SK-N-SH (cell line): ENCODE data around the gene RALY. TPM values are rescaled to one million over a fixed set of nuclear protein-coding genes. Genes with fewer than 3 reads are reported as not detected.

Experiments used
- CTCF ChIA-PET: fragments of 300-600, 350-600 bp; formaldehyde crosslinking; extraction: SDS; loops from one replicate; lab custom pipeline; 2021; lab: Yijun Ruan, JAX
- POLR2A ChIA-PET: fragments of 350-600 bp; sonication (Branson Sonifier 250); formaldehyde crosslinking; extraction: SDS; loops from one replicate; lab custom pipeline; 2020; ENCODE audit warnings: antibody characterized with exemption, inconsistent platforms; lab: Yijun Ruan, JAX
- DNase-seq: peaks from one replicate; pipeline ENCODE4 v3.0.0; 2012
- H2AFZ ChIP-seq: fragments of 200-600 bp; sonication (generic); 2 replicates; pipeline ENCODE4 v1.8.1; 2016; ENCODE audit warnings: antibody characterized with exemption, mild to moderate bottlenecking, low read depth
- H3F3A ChIP-seq: fragments of 200-600 bp; sonication (generic); replicated peaks from 2 replicates; pipeline ENCODE3; 2016; ENCODE audit warnings: antibody characterized with exemption, mild to moderate bottlenecking; ENCODE audit not compliant: insufficient read depth
- H3K27ac ChIP-seq, 2 experiments: fragments of 200-500 bp in 1 of 2; fragments of 200-600 bp in 1 of 2; sonication (Bioruptor generic) in 1 of 2; sonication (generic), shearing (Covaris generic) in 1 of 2; 2 replicates each; pipeline versions ENCODE4 v1.5.1 to v1.6.1; 2014 to 2016; ENCODE audit warnings: low read depth in 2 of 2, inconsistent platforms in 1 of 2, low read length in 1 of 2, mild to moderate bottlenecking in 1 of 2, mixed read lengths in 1 of 2
- H3K27me3 ChIP-seq: fragments of 200-600 bp; sonication (generic), shearing (Covaris generic); 2 replicates; pipeline ENCODE4 v1.6.1; 2016; ENCODE audit warnings: mixed run types; ENCODE audit not compliant: insufficient read depth
- H3K36me3 ChIP-seq, 2 experiments: fragments of 200-500 bp in 1 of 2; fragments of 200-600 bp in 1 of 2; sonication (Bioruptor generic) in 1 of 2; sonication (generic) in 1 of 2; replicated peaks in 1 of 2; 2 replicates each; pipeline versions ENCODE3 to v1.5.1; 2014 to 2016; ENCODE audit warnings: low read length in 1 of 2, mild to moderate bottlenecking in 1 of 2; ENCODE audit not compliant: insufficient read depth in 2 of 2, control insufficient read depth in 1 of 2
- H3K4me1 ChIP-seq, 2 experiments: fragments of 200-500 bp in 1 of 2; fragments of 200-600 bp in 1 of 2; sonication (Bioruptor generic) in 1 of 2; sonication (generic), shearing (Covaris generic) in 1 of 2; 2 replicates each; pipeline versions ENCODE4 v1.5.1 to v1.6.1; 2014 to 2016; ENCODE audit warnings: low read depth in 1 of 2, low read length in 1 of 2, mixed run types in 1 of 2; ENCODE audit not compliant: insufficient read depth in 2 of 2, control insufficient read depth in 1 of 2
- H3K4me2 ChIP-seq: fragments of 200-600 bp; sonication (generic), shearing (Covaris generic); 2 replicates; pipeline ENCODE4 v1.6.1; 2017; ENCODE audit warnings: mixed run types
- H3K4me3 ChIP-seq, 2 experiments: fragments of 200-500 bp in 1 of 2; fragments of 200-600 bp in 1 of 2; sonication (Bioruptor generic) in 1 of 2; sonication (generic), shearing (Covaris generic) in 1 of 2; 2 replicates each; pipeline versions ENCODE4 v1.5.1 to v1.8.1; 2014 to 2016; ENCODE audit warnings: low read depth in 2 of 2, inconsistent platforms in 1 of 2, low read length in 1 of 2, mild to moderate bottlenecking in 1 of 2, mixed read lengths in 1 of 2, moderate library complexity in 1 of 2
- H3K79me2 ChIP-seq: fragments of 200-600 bp; sonication (generic); 2 replicates; pipeline ENCODE4 v1.8.1; 2017; ENCODE audit warnings: mild to moderate bottlenecking; ENCODE audit not compliant: insufficient read depth
- H3K9ac ChIP-seq: fragments of 200-600 bp; sonication (generic); 2 replicates; pipeline ENCODE4 v1.6.1; 2017; ENCODE audit warnings: mixed run types
- H3K9me2 ChIP-seq: fragments of 200-600 bp; sonication (generic); 2 replicates; pipeline ENCODE4 v1.6.1; 2017; ENCODE audit warnings: mixed run types
- H3K9me3 ChIP-seq: fragments of 200-600 bp; sonication (generic); 2 replicates; pipeline ENCODE4 v1.6.1; 2017; ENCODE audit warnings: mixed run types, mild to moderate bottlenecking, moderate library complexity
- H4K20me1 ChIP-seq: fragments of 200-600 bp; sonication (generic); 2 replicates; pipeline ENCODE4 v1.6.1; 2017; ENCODE audit warnings: mild to moderate bottlenecking, mixed run types; ENCODE audit not compliant: insufficient read depth
- CHD2 ChIP-seq: fragments of 150-350 bp; IDR thresholded peaks from 2 replicates; pipeline ENCODE4 v1.6.1; 2018; ENCODE audit warnings: low read length; ENCODE audit not compliant: partially characterized antibody
- CTCF ChIP-seq: fragments of 200-600 bp; sonication (generic); IDR thresholded peaks from 2 replicates; pipeline ENCODE4 v1.6.1; 2017; ENCODE audit warnings: antibody characterized with exemption, mild to moderate bottlenecking, moderate library complexity
- ELF1 ChIP-seq: IDR thresholded peaks from 2 replicates; pipeline ENCODE4 v1.4.0; 2012
- EP300 ChIP-seq, 2 experiments: IDR thresholded peaks; 2 replicates each; pipeline versions ENCODE4 v1.4.0 to v1.6.1; 2012; ENCODE audit warnings: borderline replicate concordance in 1 of 2, low read depth in 1 of 2, low read length in 1 of 2
- FOSL2 ChIP-seq: IDR thresholded peaks from 2 replicates; pipeline ENCODE4 v1.4.0; 2012; ENCODE audit warnings: low read depth, mild to moderate bottlenecking, moderate library complexity, borderline replicate concordance
- FOXM1 ChIP-seq: IDR thresholded peaks from 2 replicates; pipeline ENCODE4 v1.4.0; 2012; ENCODE audit warnings: low read depth, mild to moderate bottlenecking
- GABPA ChIP-seq: IDR thresholded peaks from 2 replicates; pipeline ENCODE4 v1.4.0; 2012; ENCODE audit warnings: low read depth, mild to moderate bottlenecking
- JUND ChIP-seq: IDR thresholded peaks from 2 replicates; pipeline ENCODE4 v1.4.0; 2012
- MAX ChIP-seq: IDR thresholded peaks from 2 replicates; pipeline ENCODE4 v1.4.0; 2012; ENCODE audit warnings: low read depth
- MEF2A ChIP-seq: IDR thresholded peaks from 2 replicates; pipeline ENCODE4 v1.4.0; 2012; ENCODE audit warnings: low read depth, borderline replicate concordance
- NRF1 ChIP-seq: IDR thresholded peaks from 2 replicates; pipeline ENCODE4 v1.6.1; 2012; ENCODE audit warnings: low read depth, mild to moderate bottlenecking, low read length
- RAD21 ChIP-seq: IDR thresholded peaks from 2 replicates; pipeline ENCODE4 v1.6.1; 2012; ENCODE audit warnings: mild to moderate bottlenecking, low read length
- REST ChIP-seq: IDR thresholded peaks from 2 replicates; pipeline ENCODE4 v1.6.1; 2012; ENCODE audit warnings: mild to moderate bottlenecking, low read depth, low read length, moderate library complexity
- RFX5 ChIP-seq: IDR thresholded peaks from 2 replicates; pipeline ENCODE4 v1.6.1; 2012; ENCODE audit warnings: mild to moderate bottlenecking, improper control_type of control experiment, low read length
- RXRA ChIP-seq: IDR thresholded peaks from 2 replicates; pipeline ENCODE4 v1.4.0; 2012; ENCODE audit warnings: low read depth, mild to moderate bottlenecking, borderline replicate concordance
- TEAD4 ChIP-seq: IDR thresholded peaks from 2 replicates; pipeline ENCODE4 v1.4.0; 2012; ENCODE audit warnings: mild to moderate bottlenecking, borderline replicate concordance; ENCODE audit not compliant: insufficient read depth
- YY1 ChIP-seq: IDR thresholded peaks from 2 replicates; pipeline ENCODE4 v1.4.0; 2012; ENCODE audit warnings: low read depth, mild to moderate bottlenecking
- WGBS: methylation state at CpG from one replicate; pipeline ENCODE4 v1.1.6; 2017; ENCODE audit warnings: low lambda C conversion rate; 5-methylcytosine and 5-hydroxymethylcytosine counted together
- polyA plus RNA-seq, 3 experiments: library from polyadenylated mRNA; depleted of rRNA; stranded (reverse); fragments of >200 nt; gene quantifications; 2 replicates each; pipeline ENCODE4 v1.2.3, GENCODE V29; 2012
- TF ChIP-seq, protein P1 (sequence below): fragments of 150-350 bp; IDR thresholded peaks from 2 replicates; pipeline ENCODE4 v1.6.1; 2016; ENCODE audit warnings: mild to moderate bottlenecking, low read depth, low read length

RALY gene
- polyA plus RNA-seq, 1 of the 3 experiments (the other 2 are of a cell fraction), result 130 TPM

GRCh38 chr20:34066476-34067090 is 72.9 kb downstream of the RALY start:
- Histone ChIP-seq H3K9me2 (no peaks in the 10 kb centered on the region), H3K9me3 (no peaks in the 10 kb centered on the region), H3K79me2 (peaks cover 74% of the 10 kb centered on the region), H4K20me1 (peaks cover 88% of the 10 kb centered on the region), H3K27me3 (no peaks in the 10 kb centered on the region), H3K4me2 (no peak overlapping the region), H3K9ac (no peak overlapping the region), H3F3A (peaks cover 8% of the 10 kb centered on the region), H3K4me1 (peaks cover 4 to 50% of the 10 kb centered on the region in 2 experiments; a peak in 3 of 4 replicates), H3K4me3 (no peak overlapping the region), H3K36me3 (peaks cover 2 to 4% of the 10 kb centered on the region in 2 experiments), H2AFZ (no peak overlapping the region), H3K27ac (no peak overlapping the region)
- no peak for TF ChIP-seq FOXM1
- no peak for TF ChIP-seq RAD21
- TF ChIP-seq RFX5, result no peak
- no peak for TF ChIP-seq CHD2
- TF ChIP-seq CTCF, result no peak
- TF ChIP-seq NRF1, result no peak
- TF ChIP-seq, protein P1, sequence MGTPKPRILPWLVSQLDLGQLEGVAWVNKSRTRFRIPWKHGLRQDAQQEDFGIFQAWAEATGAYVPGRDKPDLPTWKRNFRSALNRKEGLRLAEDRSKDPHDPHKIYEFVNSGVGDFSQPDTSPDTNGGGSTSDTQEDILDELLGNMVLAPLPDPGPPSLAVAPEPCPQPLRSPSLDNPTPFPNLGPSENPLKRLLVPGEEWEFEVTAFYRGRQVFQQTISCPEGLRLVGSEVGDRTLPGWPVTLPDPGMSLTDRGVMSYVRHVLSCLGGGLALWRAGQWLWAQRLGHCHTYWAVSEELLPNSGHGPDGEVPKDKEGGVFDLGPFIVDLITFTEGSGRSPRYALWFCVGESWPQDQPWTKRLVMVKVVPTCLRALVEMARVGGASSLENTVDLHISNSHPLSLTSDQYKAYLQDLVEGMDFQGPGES, result no peak
- no peak for TF ChIP-seq GABPA
- POLR2A ChIA-PET, result no interaction called here
- no peak for DNase-seq
- 97% methylated on average over 3 of the region's 3 CpGs for WGBS
- CTCF ChIA-PET, result interaction anchor here (1.6 to 6.7 kb wide), 3 partner anchors 11 to 204 kb away, joined by 3 to 109 read pairs (median 6); no protein-coding TSS in a partner anchor

GRCh38 chr20:34068001-34068400 is 74.3 kb downstream of the RALY start:
- Histone ChIP-seq H4K20me1 (peaks cover 86% of the 10 kb centered on the region), H3K9me3 (no peaks in the 10 kb centered on the region), H3K36me3 (peaks cover 4 to 11% of the 10 kb centered on the region in 2 experiments), H3K27me3 (no peaks in the 10 kb centered on the region), H2AFZ (no peak overlapping the region), H3K79me2 (peaks cover 73% of the 10 kb centered on the region), H3K4me3 (no peak overlapping the region), H3K4me1 (peaks cover 4 to 42% of the 10 kb centered on the region in 2 experiments; a peak in 3 of 4 replicates), H3K9me2 (no peaks in the 10 kb centered on the region), H3K27ac (no peak overlapping the region; a peak in 1 of 4 replicates), H3F3A (peaks cover 8% of the 10 kb centered on the region), H3K4me2 (no peak overlapping the region), H3K9ac (no peak overlapping the region)
- ChIA-PET CTCF (interaction anchor here (1.0 to 6.7 kb wide), 13 partner anchors 11 to 276 kb away, joined by 3 to 109 read pairs (median 5); no protein-coding TSS in a partner anchor), POLR2A (interaction anchor here (0.6 to 1.8 kb wide), 3 partner anchors 45 to 344 kb away, joined by 3 to 5 read pairs (median 4); partner anchors contain the start of gene EIF2S2)
- WGBS, result 100% methylated on average over 1 of the region's 1 CpG
- TF ChIP-seq YY1 (no peak), MAX (no peak), JUND (no peak), ELF1 (no peak), TEAD4 (no peak), GABPA (no peak), RXRA (no peak), MEF2A (no peak), FOSL2 (no peak), REST (no peak), EP300 (IDR thresholded peaks at IDR 0.05; ENCODE audit: borderline replicate concordance in 1 of 2, low read depth in 1 of 2, low read length in 1 of 2) (no peak)
- no peak for DNase-seq
